ENCODE results near the gene ATP2C2.

Gene ATP2C2

GRCh38 chr16:84501077-84501735, 132.9 kb downstream of the ATP2C2 start:
- DNase-seq: no peak

GRCh38 chr16:84502075-84502474, 133.7 kb downstream of the ATP2C2 start:
- DNase-seq: no peak

GRCh38 chr16:84502581-84502980, 134.2 kb downstream of the ATP2C2 start:
- DNase-seq: no peak

- no peak for DNase-seq
These were observed 135.5 kb downstream of the ATP2C2 start for GRCh38 chr16:84503751-84504395.

GRCh38 chr16:84504420-84505248, 136.3 kb downstream of the ATP2C2 start, which contains the start of gene MEAK7:
Gene MEAK7, minus strand, starts transcription at chr16:84504659. Its CDS starts 6,573 bp downstream, at chr16:84498086.
- peak; percentile 97 to 98 for DNase-seq

GRCh38 chr16:84505249-84506187, 137.2 kb downstream of the ATP2C2 start:
- DNase-seq: no peak

GRCh38 chr16:84507011-84507982, 139.0 kb downstream of the ATP2C2 start:
- DNase-seq: no peak

GRCh38 chr16:84508502-84508901, 140.2 kb downstream of the ATP2C2 start:
- no peak for DNase-seq

GRCh38 chr16:84509032-84509950, 141.0 kb downstream of the ATP2C2 start:
- DNase-seq: no peak

GRCh38 chr16:84511180-84511800, 143.0 kb downstream of the ATP2C2 start:
- peak; percentile 79 to 80 for DNase-seq

GRCh38 chr16:84511831-84512230, 143.5 kb downstream of the ATP2C2 start:
- DNase-seq: no peak

- DNase-seq: no peak
These were observed 144.8 kb downstream of the ATP2C2 start for GRCh38 chr16:84513123-84513522.

- no peak for DNase-seq
These were observed 145.3 kb downstream of the ATP2C2 start for GRCh38 chr16:84513666-84514065.
